NOMO-1 treated with dmso at 0.1 percent for 144 hours (cell line): ENCODE results near the gene EXOC4.
"Not testable (repeated sequence)": the region's sequence is repeated elsewhere in the genome, so short reads cannot be mapped to it uniquely, and the experiment has no call there.

Source experiments
- DNase-seq: peaks from one replicate; lab custom pipeline; 2025; ENCODE audit not compliant: unreplicated experiment; lab: John Stamatoyannopoulos, UW

Gene EXOC4

DNA sequence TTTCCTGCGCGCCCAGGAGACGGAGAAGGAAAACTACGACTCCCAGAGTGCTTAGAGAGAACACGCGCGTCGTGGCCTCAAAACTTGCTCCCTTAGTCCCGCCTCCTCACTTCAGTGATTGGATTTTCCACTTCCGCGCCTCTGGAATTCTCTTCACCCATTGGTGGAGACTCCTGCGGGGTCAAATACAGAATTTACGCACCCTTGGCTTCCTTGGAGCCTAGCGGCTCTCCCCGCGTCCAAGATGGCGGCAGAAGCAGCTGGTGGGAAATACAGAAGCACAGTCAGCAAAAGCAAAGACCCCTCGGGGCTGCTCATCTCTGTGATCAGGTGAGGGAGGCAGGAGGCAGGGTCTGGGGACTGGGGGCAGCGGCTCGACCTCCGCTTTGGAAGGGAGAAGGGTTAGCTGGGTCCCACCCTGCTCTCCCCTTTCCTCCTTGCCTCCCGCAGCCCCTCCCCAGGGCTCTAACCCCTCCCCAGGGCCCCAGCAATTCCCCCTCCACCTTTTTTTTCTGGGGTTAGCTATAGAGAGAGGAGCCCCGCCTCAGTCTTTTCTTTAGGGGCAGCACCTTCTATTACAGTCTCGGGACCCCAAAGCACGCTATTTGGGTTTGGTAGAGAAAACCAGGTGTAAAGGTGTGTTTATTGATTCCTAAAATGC, at the start of gene EXOC4:
TSS of gene EXOC4 (plus strand) at position 221 of the 661 bp plus-strand sequence.
- DNase-seq = peak; percentile 80

DNA sequence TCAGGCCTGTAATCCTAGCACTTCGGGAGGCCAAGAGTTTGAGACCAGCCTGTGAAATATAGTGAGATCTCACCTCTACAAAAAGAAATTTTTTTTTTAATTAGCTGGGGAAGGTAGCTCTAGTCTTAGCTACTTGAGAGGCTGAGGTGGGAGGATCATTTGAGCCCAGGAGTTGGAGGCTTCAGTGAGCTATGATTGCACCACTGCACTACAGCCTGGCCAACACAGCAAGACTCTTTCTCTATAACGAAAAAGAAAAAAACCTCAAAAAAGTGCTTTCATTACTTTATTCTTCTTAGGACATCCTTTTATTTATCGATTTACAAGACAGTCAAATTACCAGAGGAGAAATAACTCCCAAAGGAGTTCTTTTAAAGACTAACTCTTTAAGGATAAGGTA, 49.4 kb upstream of the EXOC4 start:
- no peak for DNase-seq

DNA sequence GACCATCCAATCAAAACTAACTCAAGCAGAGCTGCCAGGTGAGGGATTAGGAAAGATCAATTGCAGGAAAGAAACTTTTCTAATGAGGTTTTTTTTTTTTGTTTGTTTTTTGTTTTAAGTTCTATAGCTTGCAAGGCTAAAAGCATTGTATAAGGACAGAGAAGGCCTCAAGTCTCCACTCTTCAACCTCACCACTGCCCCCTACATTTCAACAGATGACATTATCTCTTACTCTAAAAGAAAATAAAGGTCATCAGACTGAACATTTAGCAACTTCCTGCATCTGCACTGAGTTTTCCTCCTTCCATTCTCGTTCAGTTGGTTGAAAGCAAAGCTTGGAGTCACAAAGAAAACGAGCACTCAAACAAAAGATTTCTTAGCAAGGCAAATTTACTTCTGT, 45.2 kb upstream of the EXOC4 start:
- no peak for DNase-seq

DNA sequence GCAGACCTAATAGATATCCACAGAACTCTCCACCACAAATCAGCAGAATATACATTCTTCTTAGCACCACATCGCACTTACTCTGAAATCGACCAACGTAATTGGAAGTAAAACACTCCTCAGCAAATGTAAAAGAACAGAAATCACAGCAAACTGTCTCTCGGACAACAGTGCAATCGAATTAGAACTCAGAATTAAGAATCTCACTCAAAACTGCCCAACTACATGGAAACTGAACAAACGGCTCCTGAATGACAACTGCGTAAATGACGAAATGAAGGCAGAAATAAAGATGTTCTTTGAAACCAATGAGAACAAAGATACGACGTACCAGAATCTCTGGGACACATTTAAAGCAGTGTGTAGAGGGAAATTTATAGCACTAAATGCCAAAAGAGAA, 42.1 kb upstream of the EXOC4 start:
- not testable (repeated sequence) for DNase-seq

DNA sequence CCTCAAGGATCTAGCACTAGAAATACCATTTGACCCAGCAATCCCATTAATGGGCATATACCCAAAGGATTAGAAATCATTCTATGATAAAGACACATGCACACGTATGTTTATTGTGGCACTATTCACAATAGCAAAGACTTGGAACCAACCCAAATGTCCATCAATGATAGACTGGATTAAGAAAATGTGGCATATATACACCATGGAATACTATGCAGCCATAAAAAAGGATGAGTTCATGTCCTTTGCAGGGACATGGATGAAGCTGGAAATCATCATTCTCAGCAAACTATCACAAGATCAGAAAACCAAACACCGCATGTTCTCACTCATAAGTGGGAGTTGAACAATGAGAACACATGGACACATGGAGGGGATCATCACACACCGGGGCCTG, 39.1 kb upstream of the EXOC4 start:
- not testable (repeated sequence) for DNase-seq

DNA sequence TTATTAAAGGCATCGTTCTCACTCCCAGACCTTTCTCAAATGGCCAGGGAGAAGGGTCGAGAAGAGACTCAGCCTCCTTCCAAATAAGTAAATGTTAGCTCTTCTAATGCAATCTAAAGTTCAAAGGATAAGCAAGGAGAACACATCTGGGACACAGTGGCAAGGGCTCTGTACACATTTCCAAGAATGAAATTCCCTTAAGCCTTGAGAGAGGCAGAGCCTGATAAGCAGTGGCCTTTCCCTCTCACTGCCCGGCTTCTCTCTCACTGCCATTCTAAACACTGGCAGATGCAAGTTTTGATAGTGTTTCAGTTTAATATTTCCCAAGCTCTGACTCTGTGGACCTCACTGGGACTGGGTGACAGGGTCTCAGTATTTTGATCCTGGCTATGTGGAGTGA, 35.1 kb upstream of the EXOC4 start:
- DNase-seq = no peak

DNA sequence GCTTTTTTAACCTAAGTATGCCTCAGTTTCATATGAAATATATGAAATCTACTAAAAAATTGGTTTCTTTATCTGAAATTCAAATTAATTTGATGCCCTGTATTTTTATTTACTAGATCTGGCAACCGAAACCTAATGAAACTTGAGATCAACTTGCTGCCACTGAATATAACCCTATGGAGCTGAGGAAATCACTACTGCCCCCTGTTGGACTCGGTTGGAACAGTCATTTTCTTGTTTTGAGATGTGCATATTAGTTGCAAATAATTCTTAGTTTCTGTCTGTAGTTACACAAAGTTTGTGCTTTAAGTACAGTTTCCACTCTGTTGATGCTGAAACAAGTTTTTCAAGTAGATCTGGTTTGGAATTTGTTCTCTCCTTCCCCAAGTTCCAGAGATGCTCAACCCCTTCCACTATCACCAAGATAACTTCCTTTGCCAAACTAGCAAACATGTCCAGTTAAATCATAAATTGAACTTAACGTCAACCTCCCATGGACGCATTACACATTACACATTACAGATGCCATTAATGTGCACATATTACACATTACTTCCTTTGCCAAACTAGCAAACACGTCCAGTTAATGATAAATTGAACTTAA, 22.2 kb upstream of the EXOC4 start:
- peak; percentile 1 for DNase-seq

DNA sequence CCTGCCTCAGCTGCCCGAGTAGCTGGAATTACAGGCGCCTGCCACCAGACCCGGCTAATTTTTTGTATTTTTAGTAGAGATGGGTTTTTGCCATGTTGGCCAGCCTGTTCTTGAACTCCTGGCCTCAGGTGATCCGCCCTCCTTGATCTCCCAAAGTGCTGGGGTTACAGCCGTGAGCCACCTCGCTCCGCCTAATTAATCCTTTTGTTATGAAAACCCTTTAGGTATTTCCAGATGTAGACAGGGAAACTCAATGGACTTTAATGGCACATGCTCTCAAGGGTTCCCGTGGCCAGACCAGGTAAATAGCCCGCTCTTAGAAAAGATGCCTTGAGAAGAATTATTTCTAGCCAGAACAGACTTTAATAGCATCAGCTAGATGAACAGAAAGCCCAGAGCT, 19.7 kb upstream of the EXOC4 start:
- DNase-seq = no peak

DNA sequence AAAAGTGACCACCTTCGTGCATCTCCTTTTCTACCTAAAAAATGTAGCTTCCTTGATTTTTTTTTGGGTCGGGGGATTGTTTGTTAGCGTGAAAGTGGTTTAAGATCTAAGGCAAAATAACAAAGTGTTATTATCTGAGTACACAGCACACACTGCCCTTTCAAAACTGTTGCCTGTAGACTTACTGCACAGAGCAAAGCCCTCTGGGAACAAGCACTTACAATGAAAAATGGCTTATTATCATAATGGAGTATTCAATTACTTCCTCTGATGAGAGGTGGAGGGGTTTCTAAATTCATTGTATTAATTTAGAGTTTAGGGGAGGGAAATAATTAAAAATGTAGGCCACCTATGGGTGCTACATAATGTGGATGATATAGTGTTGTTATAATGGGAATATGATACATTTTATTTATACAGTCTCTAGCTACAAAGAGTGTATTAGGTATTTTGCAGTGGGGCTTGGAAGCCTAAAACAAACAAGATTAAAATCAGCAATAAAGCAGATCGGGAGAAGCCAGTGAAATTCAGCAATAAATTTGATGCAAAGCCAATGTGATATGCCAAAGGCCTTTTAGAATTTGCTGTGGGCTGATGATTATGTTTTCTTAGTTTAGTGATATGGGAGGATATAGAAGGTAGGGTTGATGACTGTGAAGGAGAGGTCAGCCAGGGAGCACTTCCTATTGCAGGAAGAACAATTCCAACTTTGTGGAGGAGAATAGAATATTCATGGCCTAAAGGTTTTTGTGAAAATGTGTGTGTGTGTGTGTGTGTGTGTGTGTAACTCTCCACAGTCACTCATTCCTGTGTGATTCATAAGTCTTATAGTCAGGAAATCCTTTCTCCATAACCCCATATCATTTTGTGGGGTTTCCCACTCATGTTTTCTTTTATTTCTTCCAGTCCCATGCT, 17.7 kb upstream of the EXOC4 start:
- no peak for DNase-seq

DNA sequence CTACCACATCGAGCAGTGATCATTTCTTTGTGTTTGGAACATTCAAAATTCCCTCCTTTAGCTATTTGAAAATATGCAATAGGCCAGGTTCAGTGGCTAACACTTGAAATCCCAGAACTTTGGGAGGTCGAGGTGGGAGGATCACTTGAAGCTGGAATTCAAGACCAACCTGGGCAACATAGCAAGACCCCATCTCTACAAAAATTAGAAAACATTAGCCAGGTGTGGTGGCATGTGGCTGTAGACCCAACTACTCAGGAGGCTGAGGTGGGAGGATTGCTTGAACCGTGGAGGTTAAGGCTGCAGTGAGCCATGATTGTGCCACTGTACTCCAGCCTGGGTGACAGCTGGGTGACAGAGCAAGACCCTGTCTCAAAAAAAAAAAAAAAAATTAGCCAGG, 15.3 kb upstream of the EXOC4 start:
- DNase-seq = no peak

DNA sequence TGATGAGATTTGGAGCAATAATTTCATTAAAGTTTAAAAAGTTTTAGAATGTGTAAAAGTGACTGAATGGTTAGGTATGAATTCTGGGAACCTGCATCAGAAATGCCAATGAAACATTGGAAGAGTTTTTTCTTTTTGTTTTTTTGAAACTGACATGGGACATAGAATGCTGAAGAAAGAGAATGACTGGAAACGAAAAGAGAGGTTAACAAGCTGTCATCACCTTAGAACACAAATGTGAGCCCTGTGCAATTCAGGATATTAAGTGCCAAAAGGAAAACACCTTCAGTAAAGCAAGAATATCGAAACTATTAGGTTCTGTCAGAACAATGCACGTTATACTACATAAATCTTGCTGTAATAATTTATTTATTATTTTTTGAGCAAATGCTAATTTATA, 12.6 kb upstream of the EXOC4 start:
- no peak for DNase-seq

DNA sequence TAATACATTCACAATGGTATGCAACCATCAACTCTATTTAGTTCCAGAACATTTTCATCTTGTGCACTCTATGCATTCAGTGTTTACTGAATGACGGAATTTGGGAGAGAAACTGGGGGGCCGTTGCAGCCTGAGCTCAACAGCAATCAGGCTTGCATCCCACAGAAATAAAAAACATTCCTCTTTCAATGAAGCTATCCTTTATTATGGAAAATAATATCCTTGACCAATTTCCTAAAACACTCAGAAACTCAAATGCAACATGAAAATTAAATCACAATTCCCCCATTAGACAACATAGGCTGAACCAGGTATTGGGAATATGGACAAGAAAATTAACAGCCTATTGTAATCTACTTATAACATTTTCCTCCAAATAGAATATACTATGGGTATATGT, 6.3 kb upstream of the EXOC4 start:
- no peak for DNase-seq

DNA sequence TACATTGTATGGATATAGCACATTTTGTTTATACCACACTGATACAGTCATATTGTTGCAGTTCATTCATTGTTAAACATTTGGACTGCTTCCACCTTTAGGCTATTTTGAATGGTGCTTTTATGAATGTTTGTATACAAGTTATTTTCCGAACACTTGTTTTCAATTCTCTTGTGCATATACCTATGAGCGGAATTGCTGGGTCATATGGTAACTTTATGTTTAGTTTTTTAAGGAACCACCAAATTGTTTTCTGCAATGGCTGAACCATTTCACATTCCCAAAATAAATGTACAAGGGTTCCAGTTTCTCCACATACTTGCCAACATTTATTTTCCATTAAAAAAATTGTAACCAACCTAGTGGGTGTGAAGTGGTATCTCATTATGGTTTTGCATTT, 4.0 kb upstream of the EXOC4 start:
- DNase-seq = no peak

DNA sequence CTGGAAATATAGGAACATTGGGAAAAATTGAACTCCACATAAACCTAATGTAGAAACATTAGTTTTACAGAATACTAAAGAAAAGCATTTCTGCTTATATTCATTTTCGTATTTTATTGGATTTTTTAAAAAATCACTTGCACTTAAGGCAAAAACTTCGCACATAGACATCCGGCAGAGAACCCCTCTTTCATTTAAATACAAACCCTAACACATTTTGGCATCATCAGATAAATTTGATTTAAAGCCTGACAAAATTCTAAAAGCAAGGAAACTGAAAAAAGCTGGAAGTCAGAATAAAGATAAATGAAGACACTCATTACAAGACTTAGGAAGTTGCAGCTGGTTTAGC, 396 bp upstream of the EXOC4 start:
- no peak for DNase-seq

DNA sequence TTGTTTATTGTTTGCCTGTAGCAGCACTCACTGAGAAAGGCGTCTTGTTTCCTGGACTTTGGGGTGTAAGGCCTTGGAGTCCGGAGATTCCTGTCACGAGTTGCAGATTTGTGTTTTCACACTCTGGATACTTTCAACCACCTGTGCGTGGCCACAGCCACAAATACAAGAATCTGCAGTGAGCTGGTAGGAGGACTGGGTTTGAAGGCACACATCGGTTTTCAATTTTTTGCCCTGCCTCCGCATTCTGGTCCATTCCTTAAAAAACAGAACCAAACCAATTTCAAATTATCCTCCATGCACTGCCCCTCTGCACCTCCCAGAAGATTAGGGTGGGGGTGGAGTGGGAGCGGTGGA, 619 bp downstream of the EXOC4 start:
- no peak for DNase-seq

DNA sequence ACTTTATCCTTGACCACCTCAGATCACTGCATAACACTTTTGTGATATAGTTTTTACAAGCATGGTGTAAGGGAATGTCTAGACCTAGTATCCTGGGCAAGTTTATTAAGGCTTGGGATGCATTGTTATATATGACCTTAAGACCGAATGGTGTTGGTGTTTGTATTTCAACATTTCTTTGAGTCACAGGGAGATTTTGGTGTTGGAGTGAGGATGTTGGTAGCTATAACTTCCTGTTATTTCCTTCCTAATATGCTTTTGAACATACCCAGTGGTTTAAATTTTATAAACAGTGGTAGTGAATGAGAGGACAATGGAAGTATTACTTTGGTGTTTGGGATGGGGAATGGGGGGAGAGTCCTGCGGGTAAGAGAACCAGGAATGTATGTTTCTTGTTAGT, 2.6 kb downstream of the EXOC4 start:
- no peak for DNase-seq

DNA sequence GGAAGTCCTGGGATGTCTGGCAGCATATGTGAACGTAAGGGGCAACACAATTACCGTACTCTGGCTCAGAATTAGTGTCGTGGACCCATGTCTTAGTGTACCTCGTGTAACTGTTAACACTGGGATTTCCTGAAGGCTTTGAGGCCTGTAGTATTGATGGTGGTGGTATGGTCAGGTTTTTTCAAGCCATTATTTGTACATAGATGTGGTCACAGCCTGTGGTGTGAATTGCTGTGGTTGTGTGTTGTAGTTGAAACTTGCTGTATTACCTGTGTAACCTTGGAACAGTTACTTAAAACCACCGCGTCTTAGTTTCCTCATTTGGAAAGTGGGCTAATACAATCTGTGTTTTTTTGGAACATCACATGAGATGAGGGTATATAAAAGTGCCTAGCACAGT, 5.3 kb downstream of the EXOC4 start:
- DNase-seq = no peak

DNA sequence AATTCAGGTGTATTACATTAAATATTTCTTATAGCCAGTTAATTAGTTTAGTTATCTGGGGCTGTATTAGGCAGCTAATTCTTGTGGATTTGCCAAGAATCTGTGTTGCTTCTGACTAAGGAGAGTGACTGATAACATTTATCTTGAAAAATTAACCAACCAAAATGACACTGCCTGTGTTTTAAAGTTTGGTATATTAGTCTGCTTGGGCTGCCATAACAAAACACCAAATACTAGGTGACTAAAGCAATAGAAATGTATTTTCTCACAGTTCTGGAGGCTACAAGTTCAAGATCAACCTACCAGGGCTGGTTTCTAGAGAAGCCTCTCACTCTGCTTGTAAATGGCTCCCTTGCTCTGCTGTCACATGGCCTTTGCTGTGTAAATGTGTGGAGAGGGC, 12.9 kb downstream of the EXOC4 start:
- no peak for DNase-seq

DNA sequence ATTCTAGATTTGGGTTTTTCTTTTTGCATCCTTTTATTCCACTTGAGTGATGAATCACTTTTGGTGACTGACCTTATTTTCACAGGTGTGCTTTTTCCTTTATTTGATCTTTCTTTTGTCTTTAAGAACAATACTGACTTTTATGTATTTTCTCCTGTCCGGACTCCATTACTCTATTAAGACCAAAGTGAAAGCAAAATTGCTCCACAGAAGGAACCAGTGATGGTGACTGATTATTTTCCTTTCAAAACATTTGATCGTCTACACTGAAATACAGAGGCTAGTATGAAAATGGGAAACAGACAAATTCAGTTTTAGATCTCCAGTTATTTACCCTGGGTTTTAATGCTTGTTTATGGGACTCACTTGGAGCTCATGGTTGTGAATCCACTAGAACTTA, 15.5 kb downstream of the EXOC4 start:
- no peak for DNase-seq

DNA sequence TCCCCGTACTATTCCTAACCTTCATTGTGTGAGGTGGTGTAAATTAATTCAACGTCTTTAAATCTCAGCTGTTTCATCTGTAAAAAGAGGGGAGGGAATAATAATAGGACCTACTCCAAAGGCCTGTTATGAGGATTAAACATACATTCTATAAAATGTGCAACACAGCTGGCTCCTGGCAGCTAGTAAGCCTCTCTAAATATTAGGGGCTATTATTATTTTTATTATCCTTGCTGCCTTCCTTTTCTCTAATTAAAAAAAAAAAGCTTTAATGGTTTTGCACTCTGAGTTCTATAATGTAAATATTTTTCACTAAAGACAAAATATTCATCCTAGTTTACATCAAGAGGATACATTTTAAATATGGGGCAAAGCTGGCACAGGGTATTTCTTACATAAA, 19.5 kb downstream of the EXOC4 start:
- no peak for DNase-seq

DNA sequence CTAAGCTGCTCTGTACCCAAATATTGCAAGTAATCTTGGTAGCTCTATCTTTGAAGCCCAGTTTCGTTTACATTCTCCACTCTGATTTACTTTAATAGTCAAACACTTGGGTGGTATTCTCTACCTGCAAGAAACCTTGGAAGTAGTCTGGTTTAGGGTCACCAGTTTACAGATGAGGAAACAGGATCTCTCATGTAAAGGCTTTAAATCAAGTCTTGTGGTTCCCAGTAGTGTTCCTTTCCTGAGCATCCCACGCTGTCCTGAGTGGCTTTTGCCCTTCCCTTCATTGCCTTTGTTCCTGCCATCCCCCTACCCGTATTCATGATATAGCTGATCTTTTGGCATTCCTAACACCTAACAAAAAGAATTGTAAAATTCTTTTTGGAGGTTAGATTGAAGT, 20.3 kb downstream of the EXOC4 start:
- no peak for DNase-seq

DNA sequence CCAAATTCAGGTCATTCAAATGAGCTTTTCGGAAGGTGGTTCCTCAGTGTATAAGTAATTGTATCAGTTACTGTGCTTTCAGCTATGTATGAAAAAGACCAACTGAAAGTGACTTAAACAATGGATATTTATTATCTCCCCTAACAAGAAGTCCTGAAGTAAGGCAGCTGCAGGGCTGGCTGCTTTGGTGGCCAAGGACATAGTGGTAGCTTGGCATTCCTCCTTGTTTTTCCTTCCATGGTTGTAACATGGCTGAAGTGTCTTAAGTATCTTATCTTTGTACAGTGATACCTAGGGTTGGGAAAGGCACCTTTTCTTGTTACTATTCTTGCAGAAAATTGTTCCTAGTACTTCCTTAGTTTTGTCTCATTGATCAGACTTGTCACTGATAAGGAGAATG, 21.4 kb downstream of the EXOC4 start:
- DNase-seq = no peak
